AG04449 (cell line): ENCODE data around the gene FARP2.
"Not testable (repeated sequence)": the region's sequence is repeated elsewhere in the genome, so short reads cannot be mapped to it uniquely, and the experiment has no call there.

Source experiments
- CTCF ChIA-PET: fragments of 350-600 bp; formaldehyde crosslinking; extraction: SDS; loops from one replicate; lab custom pipeline; 2021; ENCODE audit warnings: antibody characterized with exemption; lab: Yijun Ruan, JAX
- POLR2A ChIA-PET: fragments of 400-600, 350-600 bp; formaldehyde crosslinking; extraction: SDS; loops from one replicate; lab custom pipeline; 2020; ENCODE audit warnings: antibody characterized with exemption, inconsistent platforms; lab: Yijun Ruan, JAX
- DNase-seq: peaks from one replicate; pipeline ENCODE4 v3.0.0-alpha.2; 2010; ENCODE audit warnings: low read depth, low spot score
- H3K4me3 ChIP-seq: 2 replicates; pipeline ENCODE4 v1.5.1; 2011; ENCODE audit warnings: low read depth, mild to moderate bottlenecking, control low read depth, low read length
- TF ChIP-seq, protein P1 (sequence below): IDR thresholded peaks from one replicate; pipeline ENCODE4 v1.5.1; 2011; ENCODE audit warnings: mild to moderate bottlenecking, moderate library complexity, low read length, control low read depth, inconsistent platforms; ENCODE audit not compliant: insufficient read depth; ENCODE audit errors: missing control alignments

FARP2 gene

DNA sequence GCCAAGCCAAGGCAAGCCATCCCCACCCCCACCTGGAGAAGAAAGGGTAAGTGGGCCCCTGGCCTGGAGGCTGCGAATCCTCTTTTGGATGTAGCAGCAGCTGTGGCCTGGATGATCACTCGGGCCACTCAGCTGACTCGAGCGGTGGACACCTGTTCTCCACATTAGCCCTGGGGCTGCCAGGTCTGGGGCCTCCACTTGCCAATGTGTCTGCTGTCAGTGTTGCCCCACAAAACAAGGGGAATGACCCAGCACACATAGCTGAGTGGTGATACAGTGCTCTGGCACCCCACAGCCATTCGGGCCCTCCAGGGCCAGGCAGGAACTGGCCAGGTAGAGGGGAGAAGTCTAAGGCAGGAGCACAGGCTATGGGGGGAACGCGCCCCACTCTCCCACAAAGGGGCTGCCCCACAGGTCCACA, 149.7 kb downstream of the FARP2 start:
- TF ChIP-seq, protein P1, sequence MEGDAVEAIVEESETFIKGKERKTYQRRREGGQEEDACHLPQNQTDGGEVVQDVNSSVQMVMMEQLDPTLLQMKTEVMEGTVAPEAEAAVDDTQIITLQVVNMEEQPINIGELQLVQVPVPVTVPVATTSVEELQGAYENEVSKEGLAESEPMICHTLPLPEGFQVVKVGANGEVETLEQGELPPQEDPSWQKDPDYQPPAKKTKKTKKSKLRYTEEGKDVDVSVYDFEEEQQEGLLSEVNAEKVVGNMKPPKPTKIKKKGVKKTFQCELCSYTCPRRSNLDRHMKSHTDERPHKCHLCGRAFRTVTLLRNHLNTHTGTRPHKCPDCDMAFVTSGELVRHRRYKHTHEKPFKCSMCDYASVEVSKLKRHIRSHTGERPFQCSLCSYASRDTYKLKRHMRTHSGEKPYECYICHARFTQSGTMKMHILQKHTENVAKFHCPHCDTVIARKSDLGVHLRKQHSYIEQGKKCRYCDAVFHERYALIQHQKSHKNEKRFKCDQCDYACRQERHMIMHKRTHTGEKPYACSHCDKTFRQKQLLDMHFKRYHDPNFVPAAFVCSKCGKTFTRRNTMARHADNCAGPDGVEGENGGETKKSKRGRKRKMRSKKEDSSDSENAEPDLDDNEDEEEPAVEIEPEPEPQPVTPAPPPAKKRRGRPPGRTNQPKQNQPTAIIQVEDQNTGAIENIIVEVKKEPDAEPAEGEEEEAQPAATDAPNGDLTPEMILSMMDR = no peak
- ChIA-PET CTCF (interaction anchor here (0.8 to 2.3 kb wide), 3 partner anchors 93 to 156 kb away, joined by 3 to 7 read pairs (median 3); no protein-coding TSS in a partner anchor), POLR2A (interaction anchor here (1.0 kb wide), 1 partner anchor 54 kb away, joined by 3 read pairs; no protein-coding TSS in a partner anchor)
- no peak for DNase-seq
- no peak overlapping the region for H3K4me3 ChIP-seq

DNA sequence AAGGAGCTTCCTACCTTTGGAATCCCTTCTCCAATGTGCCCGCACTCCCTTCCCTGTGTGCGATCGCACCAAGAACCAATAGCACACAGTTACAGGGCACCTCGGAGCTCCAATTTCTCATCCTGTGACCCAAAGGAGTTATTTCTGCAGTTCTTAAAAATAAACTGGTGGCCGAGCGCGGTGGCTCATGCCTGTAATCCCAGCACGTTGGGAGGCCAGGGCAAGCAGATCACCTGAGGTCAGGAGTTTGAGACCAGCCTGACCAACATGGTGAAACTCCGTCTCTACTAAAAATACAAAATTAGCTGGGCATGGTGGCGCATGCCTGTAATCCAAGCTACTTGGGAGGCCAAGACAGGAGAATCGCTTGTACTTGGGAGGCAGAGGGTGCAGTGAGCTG, 150.2 kb downstream of the FARP2 start:
- H3K4me3 ChIP-seq = peak overlapping the region; percentile 75
- DNase-seq, POLR2A ChIA-PET: not testable (repeated sequence)
- CTCF ChIA-PET = interaction anchor here (0.8 to 2.3 kb wide), 5 partner anchors 40 to 655 kb away, joined by 3 to 7 read pairs (median 3); no protein-coding TSS in a partner anchor

DNA sequence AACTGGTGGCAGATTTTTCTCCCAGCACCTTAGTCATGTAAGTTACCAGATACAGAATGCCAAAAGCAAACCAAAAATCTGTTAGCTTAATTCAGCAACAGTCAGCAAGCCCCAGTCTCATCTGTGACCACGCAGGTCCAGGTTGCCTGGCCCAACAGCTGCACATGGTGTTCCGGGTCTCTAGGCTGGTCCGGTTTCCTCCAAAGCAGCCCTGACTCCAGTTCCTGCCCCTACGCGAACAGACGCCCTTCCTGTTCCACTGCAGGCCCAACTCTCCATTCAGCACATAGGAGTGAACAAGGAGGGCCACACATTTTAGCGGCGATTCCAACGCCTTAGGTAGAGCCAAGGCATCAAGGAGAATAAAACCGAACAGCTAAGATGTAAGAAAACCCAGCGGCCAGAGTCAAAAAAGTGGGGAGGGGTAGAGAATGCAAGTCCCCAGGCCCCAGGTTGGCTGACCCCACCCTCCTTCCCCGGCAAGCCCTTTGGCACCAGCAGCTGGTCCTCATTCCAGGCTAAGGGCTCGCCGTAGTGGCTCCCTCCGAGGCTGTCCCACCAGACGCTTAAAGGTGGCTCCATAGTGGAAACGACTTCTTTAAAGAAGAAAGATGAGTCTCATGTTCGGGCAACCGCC, 150.8 kb downstream of the FARP2 start:
- ChIA-PET CTCF (interaction anchor here (0.8 to 2.3 kb wide), 7 partner anchors 40 to 655 kb away, joined by 3 to 7 read pairs (median 3); partner anchors contain the start of genes ATG4B and THAP4), POLR2A (interaction anchor here (1.4 kb wide), 1 partner anchor 8 kb away, joined by 4 read pairs; no protein-coding TSS in a partner anchor)
- peak overlapping the region; percentile 75 for H3K4me3 ChIP-seq
- DNase-seq = no peak
- TF ChIP-seq, protein P1 = no peak

DNA sequence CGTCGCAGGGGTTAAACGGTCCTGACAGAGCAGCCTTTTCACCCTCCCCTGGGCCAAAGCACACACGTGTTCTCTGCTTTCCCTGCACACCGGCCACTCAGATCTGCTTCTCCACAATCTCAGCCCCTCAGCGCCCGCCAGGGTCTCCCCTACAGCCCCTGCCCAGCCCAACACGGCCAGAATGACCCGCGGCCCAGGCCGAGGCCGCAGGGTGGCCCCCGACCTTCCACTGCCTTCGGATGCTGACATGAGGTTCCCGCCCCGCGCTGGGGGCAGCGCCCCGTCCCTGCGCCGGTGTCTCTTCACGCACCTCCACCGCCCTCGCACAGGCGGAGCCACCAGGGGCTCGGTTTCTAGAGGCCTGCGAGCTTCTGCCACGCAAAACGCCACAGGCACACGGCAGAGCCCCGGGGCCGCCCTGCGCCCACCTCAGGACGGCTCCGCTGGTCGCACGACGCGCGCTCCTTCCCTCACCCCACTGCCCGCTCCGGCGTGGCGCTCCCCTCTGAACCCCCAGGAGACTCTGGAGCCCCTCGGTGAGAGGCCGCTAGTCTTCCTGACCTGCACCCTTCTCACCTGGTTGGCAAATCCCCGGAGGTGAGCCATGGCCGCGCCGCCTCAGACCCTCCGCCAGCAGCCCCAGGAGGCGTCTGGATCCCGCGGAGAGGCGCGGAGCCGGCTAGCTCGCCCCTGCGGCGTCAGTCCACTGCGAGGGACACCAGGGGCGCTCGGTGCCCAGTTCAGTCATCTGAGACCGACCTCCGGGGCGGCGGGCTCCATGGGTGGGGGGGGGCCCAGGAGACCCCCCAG, 151.6 kb downstream of the FARP2 start:
- no peak for DNase-seq
- ChIA-PET CTCF (interaction anchor here (1.3 to 2.3 kb wide), 5 partner anchors 39 to 656 kb away, joined by 3 to 7 read pairs (median 3); partner anchors contain the start of genes ATG4B and THAP4), POLR2A (interaction anchor here (0.8 to 1.4 kb wide), 3 partner anchors 9 to 130 kb away, joined by 3 to 4 read pairs (median 4); partner anchors contain the start of genes ATG4B and THAP4)
- TF ChIP-seq, protein P1 = peak; percentile 40
- H3K4me3 ChIP-seq = peak overlapping the region; percentile 75

DNA sequence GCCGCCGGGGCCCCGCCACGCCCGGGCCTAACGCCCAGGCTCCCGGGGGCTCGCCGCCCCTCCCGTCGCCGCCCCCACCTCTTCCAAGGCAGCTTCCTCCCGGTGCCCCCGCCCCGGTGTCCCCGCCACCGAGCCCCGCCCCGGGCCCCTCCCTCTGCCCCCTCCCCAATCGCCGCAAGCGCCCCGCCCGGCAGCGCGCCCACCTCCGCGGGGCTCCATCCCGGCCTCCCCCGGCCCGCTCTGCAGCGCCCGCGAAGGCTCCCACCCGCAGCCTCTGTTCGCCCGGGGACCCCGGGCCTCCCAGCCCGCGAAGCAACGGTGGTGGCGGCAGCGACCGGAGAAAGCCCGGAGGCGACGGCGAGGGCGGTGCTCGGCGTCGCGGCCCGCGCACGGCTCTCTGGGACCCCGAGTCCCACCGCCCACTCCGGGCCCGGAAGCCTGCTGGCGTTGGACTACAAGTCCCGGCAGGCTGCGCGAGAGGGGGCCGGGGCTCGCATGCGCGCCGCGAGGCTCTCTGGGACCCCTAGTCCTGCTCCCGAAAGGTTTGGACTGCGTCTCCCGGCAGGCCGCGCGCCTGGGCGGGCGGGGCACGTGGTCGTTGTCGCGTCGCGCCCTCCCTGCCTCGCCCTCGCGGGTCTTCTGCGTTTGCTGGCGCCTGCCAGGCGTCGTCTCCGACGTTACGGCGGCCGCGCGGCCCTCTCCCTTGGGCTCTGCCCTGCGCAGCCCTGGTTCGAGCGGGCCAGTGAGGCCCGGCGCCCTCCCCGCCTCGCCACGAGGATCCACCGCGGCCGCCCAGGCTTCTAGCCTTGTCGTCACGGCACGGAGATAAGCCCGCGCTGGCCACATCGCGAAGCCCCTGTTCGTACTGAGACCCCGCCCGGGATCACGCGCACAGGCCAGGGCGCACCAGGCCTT, 152.4 kb downstream of the FARP2 start, which contains the start of gene STK25:
STK25 (minus strand) TSS at position 345 of the 915 bp plus-strand sequence. CDS start 549 bp downstream, outside the sequence.
- ChIA-PET POLR2A (interaction anchor here (0.8 to 1.4 kb wide), 3 partner anchors 10 to 129 kb away, joined by 3 to 4 read pairs (median 4); partner anchors contain the start of genes ATG4B and THAP4), CTCF (interaction anchor here (1.5 to 2.3 kb wide), 3 partner anchors 90 to 150 kb away, joined by 3 to 7 read pairs (median 4); partner anchors contain the start of genes ATG4B and THAP4)
- TF ChIP-seq, protein P1 = no peak
- DNase-seq = peak; percentile 86
- peak within 1 kb of the TSS; percentile 75 for H3K4me3 ChIP-seq
